ENCODE data around the gene ST14.

ST14 gene

GRCh38 chr11:130206141-130206540, 46.6 kb downstream of the ST14 start:
- no peak overlapping the region for H3K4me3 ChIP-seq (ENCODE audit: low read depth, low read length)
- no peak for DNase-seq (ENCODE audit: low read depth)
- TF ChIP-seq, protein P1, sequence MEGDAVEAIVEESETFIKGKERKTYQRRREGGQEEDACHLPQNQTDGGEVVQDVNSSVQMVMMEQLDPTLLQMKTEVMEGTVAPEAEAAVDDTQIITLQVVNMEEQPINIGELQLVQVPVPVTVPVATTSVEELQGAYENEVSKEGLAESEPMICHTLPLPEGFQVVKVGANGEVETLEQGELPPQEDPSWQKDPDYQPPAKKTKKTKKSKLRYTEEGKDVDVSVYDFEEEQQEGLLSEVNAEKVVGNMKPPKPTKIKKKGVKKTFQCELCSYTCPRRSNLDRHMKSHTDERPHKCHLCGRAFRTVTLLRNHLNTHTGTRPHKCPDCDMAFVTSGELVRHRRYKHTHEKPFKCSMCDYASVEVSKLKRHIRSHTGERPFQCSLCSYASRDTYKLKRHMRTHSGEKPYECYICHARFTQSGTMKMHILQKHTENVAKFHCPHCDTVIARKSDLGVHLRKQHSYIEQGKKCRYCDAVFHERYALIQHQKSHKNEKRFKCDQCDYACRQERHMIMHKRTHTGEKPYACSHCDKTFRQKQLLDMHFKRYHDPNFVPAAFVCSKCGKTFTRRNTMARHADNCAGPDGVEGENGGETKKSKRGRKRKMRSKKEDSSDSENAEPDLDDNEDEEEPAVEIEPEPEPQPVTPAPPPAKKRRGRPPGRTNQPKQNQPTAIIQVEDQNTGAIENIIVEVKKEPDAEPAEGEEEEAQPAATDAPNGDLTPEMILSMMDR (IDR thresholded peaks at IDR 0.05; ENCODE audit: insufficient read depth, low read depth, low read length, missing control alignments): no peak

DNA sequence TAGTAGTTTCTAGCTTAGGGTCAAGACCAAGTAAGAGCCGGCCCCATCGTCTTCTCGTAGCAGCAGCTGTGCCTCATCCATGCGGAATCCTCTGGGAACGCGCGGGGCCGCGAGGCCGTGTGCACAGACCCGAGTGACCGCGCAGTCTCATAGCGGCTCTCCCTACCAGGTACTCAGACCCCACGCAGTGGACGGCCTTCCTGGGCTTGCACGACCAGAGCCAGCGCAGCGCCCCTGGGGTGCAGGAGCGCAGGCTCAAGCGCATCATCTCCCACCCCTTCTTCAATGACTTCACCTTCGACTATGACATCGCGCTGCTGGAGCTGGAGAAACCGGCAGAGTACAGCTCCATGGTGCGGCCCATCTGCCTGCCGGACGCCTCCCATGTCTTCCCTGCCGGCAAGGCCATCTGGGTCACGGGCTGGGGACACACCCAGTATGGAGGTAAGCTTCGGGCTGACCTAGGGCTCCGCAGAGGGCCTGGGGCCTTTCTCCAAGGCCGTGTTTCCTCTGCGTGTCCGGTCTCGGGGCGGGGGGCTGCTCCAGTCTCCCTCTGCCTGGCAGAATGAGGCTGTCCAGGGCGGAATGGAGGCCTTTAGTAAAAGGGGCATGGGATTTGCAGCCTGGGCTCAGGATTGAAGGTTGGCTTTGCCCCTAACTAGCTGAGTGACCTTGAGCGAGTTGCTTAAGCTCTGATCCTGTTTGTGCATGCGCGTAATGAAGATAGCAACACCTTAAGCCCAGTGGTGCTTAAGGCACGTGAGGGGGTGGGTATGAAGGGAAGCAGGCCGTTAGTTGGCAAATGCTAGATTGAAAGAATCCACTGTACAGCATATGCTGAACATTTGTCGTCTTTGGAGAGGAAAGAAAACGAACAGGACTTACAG, 48.9 kb downstream of the ST14 start:
- TF ChIP-seq, protein P1 (IDR thresholded peaks at IDR 0.05; ENCODE audit: insufficient read depth, low read depth, low read length, missing control alignments): no peak
- no peak for DNase-seq (ENCODE audit: low read depth)
- H3K4me3 ChIP-seq (ENCODE audit: low read depth, low read length): no peak overlapping the region

- no peak for DNase-seq (ENCODE audit: low read depth)
- TF ChIP-seq, protein P1 (IDR thresholded peaks at IDR 0.05; ENCODE audit: insufficient read depth, low read depth, low read length, missing control alignments): no peak
- H3K4me3 ChIP-seq (ENCODE audit: low read depth, low read length): no peak overlapping the region
Observed at GRCh38 chr11:130209128-130209932, 49.7 kb downstream of the ST14 start.

- no peak overlapping the region for H3K4me3 ChIP-seq (ENCODE audit: low read depth, low read length)
- DNase-seq (ENCODE audit: low read depth): no peak
- TF ChIP-seq, protein P1 (IDR thresholded peaks at IDR 0.05; ENCODE audit: insufficient read depth, low read depth, low read length, missing control alignments): no peak
Observed at GRCh38 chr11:130209954-130210854, 50.6 kb downstream of the ST14 start.

- TF ChIP-seq, protein P1 (IDR thresholded peaks at IDR 0.05; ENCODE audit: insufficient read depth, low read depth, low read length, missing control alignments): no peak
- H3K4me3 ChIP-seq (ENCODE audit: low read depth, low read length): no peak overlapping the region
- no peak for DNase-seq (ENCODE audit: low read depth)
Observed at GRCh38 chr11:130211144-130211543, 51.6 kb downstream of the ST14 start.

DNA sequence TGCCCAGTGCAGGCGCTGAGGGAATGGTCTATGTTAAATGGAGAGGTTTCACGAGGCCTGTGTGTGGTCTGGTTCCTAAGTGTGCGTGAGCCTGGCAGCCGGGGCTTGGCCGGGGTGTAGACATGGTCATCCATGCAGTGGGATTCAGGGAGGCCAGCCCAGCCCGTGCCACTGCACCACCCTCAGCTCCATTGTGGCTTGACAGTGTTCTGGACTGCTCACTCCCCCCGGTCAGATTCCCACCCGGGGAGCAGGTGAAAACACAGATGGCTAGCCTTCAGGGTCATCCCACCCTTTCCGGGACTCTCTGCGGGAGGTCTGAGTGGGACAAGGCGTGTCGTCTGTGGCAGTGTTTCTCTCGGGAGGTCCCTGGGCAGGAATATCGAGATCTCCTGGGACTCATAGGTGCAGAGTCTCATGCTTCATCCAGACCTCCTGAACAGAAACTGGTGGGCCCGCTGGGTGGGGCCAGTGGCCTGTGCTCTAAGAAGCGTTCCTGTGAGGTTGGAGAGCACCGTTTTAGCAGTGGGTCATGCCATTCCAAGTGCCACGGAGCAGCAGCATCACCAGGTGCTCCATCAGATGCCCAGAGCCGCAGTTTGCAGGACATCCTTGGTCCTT, 52.3 kb downstream of the ST14 start:
- no peak overlapping the region for H3K4me3 ChIP-seq (ENCODE audit: low read depth, low read length)
- TF ChIP-seq, protein P1 (IDR thresholded peaks at IDR 0.05; ENCODE audit: insufficient read depth, low read depth, low read length, missing control alignments): no peak
- DNase-seq (ENCODE audit: low read depth): no peak

Data from GM12865 (cell line).